ENCODE results near the gene CLDN3.

Gene CLDN3

DNA sequence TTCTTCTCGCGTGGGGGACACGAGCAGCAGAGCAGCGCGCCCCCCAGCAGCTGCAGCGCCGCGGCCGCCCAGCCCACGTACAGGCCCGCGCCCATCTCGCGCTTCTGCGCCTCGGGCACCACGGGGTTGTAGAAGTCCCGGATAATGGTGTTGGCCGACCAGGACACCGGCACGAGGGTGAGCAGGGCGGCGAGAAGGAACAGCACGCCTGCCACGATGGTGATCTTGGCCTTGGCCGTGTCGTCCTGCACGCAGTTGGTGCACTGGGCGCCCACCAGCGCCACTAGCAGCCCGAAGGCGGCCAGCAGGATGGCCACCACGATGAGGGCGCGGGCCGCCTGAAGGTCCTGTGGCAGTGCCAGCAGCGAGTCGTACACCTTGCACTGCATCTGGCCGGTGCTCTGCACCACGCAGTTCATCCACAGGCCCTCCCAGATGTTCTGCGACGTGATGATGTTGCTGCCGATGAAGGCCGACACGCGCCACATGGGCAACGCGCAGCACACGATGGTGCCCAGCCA lies 529 bp downstream of the CLDN3 start:
- DNase-seq = no peak

DNA sequence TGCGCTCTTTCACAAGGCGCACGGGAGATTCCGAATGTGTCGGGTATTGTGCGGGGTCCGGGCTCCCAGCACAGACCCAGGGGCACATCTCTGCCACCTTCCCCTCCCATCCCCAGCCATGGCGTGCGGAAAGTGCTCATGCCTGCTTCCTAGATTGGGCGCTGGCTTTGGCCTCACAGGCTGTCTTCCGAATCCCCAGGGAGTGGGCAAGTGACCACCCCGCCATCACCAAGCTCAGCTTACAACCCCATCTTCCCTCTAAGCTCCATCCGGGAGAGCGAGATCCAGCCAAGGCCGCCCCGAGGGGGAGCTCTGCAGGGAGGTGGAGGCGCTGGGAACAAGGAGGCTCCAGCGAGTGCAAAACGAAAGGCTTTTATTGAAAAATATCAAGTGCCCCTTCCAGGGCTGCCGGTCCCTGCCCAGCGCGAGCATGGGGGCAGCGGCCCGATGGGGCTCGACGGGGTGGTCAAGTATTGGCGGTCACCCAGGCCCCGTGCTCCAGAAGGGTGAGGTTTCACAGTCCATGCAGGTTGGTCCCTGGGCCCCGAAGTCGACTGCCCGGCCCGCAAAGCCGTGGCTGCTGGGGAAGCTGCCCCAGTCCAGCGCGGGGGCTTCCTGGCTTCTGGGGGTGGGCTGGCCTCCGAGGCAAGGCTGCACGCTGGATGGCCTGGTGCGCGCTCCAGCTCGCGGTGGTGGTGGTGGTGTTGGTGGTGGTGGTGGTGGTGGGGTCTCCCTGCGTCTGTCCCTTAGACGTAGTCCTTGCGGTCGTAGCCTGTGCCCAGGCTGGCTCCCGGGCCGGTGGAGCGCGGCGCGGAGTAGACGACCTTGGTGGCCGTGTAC lies 1.2 kb downstream of the CLDN3 start:
- no peak for DNase-seq

DNA sequence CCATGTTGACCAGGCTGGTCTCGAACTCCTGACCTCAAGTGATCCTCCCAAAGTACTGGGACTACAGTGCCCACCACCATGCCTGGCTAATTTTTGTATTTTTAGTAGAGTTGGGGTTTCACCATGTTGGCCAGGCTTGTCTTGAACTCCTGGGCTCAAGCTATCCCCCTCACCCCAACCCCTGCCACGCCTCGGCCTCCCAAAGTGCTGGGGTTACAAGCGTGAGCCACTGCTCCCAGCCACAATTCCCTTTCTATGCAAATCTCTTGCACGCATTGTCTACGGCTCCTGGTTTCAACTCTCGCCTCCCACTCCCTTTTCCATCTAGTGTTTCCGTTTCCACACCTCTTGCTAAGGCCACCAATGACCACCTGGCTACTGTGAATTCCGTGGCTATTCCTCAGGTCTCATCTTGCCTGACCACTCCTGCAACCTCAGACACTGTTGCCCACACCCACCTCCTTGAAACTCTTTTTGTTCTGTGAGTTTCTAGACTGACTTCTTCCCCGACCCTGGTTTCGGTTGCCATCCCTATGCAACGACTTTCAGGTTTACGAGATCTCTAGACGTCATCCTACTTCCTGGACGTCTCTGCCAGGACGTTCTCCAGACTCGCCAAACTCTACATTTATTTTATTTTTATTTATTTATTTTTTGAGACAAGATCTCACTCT lies 3.4 kb downstream of the CLDN3 start:
- no peak for DNase-seq

DNA sequence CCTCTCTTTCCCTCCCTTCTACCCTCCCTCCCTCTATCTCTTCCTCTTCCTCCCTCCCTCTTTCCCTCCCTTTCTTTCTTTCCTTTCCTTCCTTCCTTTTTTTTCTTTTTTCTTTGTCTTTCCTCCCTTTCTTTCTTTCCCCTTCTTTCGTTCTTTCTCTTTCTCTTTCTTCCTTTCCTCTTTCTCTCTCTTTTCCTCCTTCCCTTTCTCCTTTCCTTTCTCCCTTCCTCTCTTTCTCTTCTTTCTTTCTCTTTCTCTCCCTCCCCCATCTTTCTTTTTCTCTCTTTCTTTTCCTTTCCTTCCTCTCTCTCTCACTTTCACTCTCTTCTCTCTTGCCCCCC lies 7.4 kb downstream of the CLDN3 start:
- no peak for DNase-seq

DNA sequence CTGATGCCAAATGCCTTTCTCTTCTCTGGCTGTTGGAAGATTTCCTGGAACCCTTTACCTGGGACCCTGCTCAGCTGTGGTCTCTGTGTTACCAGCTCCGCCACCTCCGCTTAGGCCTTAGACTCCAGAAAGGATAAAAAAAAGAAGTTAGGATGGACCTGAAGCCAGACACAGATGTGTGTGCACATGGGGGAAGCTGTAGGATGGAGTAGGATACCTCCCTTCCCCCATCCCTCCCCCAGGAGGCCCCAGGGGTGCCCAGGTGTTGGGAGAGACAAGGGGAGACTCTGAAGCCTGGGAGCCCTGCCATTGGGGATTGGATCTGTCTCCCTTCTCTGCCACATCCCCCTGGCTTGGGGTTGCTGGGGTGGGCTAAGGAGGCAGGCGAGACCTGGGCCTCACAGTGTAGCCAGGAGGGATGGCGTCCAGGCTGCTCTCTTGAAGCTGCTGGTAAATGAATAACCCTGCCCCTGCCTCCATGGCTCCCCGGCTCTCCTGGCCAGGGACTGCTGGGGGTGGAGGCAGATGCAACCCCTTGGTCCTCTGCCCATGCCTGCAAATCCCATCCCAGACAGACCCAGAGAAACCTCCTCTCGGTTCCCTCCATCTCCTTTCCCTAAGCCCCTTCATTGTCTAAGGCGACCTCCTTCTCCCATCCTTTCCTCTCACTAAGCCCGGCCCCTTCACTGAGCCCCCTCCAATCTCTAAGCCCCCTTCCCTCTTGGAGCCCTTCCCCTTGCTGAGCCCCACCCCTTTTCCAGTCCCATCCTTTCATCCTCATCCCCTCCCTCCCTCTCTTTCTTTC lies 8.0 kb downstream of the CLDN3 start:
- DNase-seq = no peak

DNA sequence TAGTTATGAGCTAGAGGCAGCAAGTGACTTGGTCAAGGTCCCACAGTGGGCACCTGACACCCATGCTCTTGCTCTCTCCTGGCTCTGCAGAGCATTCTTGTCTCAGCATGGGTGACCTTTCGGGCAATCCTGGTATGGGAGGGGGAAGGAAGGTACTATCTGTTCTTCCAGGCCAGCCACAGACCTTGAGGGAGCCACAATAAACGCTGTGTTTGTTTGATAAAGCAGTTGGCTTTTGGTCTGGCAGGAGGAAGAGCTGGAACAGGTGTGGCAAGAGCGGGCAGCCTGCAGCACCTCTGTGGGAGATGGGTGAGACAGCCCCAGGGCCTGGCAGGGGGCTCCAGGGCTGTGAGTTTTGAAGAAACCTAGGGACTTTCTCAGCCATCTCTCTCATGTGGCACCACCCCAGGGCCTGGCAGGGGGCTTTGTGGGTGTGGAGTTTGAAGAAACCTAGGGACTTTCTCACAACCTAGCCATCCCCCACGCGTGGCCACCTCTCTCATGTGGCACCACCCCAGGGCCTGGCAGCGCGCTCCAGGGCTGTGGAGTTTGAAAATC lies 11.4 kb downstream of the CLDN3 start:
- DNase-seq = no peak

DNA sequence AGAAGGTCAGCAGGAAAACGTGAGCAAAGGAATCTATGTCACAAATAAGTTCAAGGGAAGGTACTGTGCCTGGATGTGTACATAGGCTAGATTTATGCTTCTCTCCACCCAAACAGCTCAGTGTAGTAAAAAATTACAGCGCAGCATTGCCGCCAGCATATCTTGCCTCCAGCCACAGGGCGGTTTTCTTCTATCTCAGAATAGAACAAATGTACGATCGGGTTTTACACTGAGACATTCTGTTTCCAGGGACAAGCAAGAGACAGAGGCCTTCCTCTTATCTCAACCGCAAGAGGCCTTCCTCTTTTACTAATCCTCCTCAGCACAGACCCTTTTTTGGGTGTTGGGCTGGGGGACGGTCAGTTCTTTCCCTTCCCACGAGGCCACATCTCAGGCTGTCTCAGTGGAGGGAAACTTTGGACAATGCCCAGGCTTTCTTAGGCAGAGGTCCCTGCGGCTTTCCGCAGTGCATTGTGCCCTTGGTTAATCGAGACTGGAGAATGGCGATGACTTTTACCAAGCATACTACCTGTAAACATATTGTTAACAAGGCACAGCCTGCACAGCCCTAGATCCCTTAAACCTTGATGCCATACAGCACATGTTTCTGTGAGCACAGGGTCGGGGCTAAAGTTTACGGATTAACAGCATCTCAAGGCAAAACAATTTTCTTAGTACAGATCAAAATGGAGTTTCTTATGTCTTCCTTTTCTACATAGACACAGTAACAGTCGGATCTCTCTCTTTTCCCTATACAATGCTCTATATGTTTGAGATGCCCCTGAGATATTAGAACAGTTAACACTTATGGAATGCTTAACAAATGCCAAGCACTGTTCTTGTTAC lies 19.9 kb downstream of the CLDN3 start:
- no peak for DNase-seq

DNA sequence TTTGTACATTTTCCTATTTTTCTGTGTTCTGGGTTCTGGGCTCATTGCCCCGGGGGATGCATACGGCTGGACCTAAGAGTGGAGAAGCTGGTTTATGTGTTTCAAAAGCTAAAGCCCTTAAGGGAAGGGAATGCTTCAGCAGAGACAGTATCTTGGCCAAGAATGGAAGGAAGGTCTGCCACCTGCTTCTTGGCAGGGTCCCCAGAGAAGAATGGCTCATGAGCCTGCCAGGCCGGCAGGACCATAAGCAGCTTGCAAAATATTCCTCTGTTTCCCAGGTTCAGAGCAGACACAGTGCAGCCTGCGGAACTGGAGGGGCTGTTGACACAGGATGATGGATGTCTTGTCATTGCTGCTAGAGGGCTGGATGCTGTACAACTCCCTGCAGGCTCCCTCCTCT lies 23.7 kb downstream of the CLDN3 start:
- no peak for DNase-seq

DNA sequence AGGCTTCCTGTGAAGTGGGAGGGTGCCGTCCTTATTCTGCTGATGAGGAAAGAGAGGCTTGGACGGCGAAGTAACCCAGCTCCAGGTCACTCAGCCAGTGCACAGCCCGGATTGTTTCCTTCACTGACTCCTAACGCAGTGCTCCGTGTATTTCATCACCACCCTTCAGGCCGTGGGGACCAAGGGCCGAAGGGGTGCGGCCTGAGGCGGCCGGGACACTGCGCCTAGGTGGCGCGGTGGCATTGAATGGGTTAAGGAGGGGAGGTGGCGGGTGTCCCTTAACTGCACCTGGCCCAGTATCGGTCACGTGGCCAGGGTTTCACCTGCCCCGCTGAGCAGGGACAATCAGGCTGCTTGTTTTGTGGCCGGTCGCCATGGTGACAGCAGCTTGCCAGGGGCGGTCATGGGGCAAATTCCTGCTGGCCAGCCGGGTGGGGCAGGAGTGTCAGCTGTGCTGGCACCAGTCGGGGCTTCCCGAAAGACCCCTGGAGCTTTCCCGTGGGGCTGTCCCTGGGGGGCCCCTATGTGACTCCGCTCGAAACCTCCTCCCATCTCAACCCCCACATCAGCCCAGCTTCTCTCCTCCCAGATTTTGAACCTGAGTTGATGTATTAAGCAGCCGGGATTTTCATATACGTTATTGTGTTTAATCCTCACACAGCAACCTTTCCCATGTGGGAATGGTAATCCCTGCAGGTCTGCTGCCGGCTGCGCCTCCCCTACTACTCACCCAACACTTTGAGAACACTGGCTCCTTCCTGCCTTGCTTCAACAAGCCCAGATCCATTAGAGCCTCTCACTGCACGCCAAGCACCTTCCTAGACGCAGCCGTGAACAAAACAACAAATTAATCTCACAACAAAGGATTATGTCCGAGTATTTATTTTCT lies 27.1 kb downstream of the CLDN3 start:
- DNase-seq = no peak

DNA sequence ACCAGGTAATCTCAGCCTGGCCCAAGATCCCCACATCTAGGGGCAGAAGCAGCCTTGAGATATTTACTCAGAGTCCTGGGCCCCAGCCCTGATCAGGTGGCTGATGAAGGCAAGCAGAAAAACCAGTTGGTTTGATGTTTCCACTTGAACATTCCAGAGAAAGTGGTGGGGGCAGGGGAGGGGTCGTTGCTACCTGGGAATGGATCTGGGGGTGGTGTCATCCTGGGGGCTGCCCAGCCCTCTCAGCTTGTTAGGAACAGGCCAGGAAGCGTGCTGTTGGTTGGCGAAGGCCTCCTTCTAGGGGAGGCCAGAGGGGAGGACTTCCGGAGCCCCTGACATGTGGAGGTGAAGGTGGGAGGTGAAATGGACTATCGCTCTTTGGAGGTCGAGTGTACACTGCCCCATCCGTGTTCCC lies 27.7 kb downstream of the CLDN3 start:
- DNase-seq = no peak

DNA sequence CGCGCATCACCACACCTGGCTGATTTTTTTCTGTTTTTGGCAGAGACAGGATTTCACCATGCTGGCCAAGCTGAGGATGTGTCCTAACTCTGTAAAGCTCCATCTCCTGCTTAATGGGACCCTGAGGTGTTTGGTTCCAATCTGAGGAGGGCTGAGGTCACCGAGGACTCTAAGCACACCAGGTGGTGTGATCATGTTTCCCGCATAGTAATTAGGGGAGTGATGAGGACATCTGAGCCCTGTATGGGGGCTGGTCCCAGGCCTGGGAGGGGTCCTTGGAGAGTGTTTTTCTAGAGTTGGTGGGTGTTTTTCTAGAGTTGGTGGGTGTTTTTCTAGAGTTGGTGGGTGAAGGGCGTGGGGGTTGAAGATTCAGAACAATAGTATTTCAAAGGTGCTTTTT lies 28.5 kb downstream of the CLDN3 start:
- no peak for DNase-seq

DNA sequence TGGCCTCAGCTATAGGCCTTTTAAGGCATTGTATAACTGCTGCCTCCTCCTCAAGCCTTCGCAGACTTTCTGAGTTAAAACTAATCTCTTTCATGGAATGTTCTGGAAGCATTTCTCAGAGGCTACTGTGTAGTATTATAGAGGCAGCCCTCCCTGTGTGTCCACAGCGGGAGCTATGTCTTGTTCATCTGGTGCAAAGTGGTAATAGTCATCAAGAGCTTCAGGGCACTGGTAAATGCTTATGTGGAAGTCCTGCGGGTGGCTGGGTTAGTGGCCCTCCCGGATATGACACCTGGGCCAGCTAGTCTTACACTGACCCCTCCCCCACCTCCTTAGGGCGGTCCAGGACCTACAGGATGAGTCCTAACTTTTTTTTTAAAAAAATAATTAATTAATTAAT lies 29.3 kb downstream of the CLDN3 start:
- no peak for DNase-seq

DNA sequence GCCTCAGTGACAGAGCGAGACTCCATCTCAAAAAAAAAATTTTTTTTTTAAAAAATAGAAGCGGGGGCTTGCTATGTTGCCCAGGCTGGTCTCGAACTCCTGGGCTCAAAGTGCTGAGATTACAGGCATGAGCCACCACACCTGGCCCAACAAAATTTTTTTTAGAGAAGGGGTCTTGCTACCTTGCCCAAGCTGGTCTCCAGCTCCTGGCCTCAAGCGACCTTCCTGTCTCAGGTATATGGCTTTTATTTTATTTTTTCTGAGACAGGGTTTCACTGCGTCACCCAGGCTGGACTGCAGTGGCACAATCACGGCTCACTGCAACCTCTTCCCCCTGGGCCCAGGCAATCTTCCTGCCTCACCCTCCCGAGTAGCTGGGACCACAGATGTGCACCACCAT lies 29.9 kb downstream of the CLDN3 start:
- no peak for DNase-seq

DNA sequence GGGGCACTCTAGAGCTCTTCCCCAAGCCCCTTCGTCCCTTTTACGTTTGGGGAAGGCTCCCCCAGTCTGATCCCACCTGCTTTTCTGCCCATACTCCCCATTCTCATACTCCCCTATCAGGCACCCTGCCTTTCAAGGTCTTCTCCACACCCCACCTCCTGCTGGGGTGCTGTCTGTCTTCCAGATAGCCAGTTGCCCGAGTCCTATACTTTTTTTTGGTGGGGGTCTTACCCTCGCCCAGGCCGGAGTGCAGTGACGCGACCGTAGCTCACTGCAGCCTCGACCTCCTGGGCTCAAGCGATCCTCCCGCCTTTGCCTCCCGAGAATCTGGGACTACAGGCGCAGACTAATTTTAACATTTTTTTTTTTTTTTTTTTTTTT lies 30.7 kb downstream of the CLDN3 start:
- DNase-seq = no peak

DNA sequence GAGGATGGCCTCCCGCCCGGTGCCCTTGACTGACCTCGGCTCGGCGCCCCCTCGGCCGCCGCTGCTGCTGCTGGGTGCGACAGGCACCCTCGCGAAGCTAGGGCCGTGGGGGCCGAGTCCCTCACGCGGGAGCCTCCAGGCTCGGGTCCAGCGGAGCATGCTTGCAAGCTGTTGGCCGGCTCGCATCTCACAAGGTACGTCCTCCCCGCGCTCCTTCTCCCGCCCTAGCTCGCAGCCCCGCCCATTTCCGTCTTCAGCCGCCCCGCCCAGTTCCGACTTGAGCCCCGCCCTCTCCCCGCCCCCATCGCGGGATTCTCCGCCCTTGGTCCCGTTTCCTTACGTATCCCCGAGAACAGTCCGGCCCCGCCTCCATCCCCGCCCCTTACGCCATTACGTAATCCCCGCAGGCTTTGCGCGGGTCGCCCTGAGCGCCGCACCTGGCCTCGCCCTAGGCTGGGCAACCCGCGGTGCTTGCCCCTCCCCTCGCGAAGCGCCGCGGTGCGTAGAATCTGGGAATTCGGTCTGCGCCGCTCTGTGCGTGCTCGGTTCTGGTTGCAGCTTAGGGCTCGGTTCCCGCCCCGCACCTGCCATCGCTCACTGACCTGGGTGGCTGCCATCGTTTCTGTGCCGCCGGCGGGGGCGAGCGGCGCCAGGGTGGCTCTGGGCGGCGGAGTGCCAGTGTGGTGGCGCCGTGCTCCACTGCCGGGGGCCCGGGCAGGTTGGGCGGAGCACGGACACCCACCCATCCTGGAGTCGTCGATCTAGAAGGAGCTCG lies 31.3 kb downstream of the CLDN3 start, which contains the start of gene ABHD11:
Gene ABHD11 (minus strand): TSS at position 191 of the 775 bp plus-strand sequence. CDS start 32 bp downstream, at position 159.
- peak; percentile 99 to 100 for DNase-seq

DNA sequence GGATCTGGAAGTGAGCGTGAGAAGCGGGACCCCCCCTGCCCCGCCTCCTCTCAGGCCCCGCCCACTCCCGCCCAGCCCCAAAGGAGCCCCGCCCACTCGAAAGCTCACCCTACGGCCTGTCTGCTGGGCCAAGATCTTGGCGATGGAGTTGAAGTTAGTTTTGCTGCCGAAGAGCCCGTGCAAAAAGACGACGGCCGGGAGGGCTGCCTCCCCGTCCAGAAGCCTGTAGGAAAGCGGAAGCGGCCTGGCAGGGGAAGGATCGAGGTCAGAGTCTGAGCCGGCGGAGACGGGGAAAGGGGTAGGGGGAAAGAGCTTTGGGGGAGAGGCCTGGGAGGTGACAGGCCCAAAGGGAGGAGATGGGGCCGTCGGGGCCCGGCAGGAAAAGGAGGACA lies 31.9 kb downstream of the CLDN3 start:
- peak; percentile 77 for DNase-seq

DNA sequence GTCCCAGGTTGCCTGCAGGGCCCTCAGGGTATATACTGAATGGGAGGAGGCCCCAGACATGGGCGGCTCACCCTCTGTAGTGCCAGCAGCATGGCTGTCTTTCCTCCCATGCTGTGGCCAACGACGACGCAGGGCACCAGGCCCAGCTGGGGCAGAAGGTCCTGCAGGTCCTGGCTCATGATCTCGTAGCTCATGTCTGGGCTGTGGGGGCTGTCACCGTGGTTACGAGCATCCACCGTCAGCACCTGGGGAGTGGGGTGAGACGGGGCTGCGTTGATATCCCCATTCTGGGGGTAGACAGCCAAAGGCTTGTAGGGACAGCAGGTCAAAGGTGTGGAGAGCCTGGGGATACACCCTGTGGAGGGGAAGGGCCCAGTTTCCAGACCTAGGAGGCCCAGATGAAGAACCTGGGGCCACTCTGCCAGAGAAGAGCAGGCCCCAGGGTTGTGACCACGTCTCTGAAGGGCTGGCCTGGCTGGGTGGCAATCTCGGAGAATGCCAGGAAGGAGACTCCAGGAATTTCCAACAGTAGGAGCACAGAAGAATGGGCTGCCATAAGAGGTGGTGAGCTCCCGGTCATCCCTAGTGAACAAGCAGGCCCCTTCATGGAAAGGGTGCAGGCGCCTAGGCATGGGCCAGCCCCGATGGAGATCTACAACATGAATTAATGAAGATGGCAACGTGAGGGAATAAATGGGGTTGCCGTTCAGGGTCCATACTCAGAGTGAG lies 32.4 kb downstream of the CLDN3 start:
- DNase-seq = no peak

DNA sequence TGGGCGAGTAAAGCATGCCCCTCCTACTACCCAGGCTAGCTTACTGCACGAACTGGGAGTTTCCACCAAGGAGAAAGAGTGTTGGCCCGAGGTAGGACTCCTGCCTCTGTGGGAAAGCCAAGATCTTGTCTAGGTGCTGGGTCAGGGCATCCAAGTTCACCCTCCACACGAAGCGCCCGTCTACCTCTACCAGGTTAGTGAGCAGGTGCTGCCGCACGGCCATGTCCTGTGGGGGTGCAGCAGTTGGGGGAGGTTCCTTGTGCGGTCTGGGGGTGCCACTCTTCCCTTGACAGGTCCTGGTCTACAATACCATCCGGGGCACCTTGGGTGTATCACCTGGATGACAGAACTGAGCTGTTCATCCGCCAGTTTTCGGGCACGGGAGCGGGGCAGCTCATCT lies 33.2 kb downstream of the CLDN3 start:
- no peak for DNase-seq

DNA sequence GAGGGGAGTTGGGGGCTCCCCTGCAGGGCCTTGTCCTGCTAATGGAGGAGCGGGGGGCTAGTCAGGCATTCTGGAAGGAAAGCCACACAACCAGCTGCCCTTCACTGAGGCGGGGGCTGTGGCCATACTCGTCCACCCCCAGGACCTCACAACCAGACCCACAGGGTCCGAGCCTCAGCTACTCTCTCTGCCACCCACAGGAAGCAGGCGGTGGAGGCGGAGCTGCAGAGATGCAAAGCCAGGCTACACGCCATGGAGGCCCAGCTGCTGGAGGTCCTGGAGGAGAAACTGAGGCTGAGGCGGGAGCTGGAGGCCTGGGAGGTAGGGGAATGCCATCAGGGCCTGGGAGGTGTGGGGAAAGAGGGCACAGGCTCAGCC lies 34.6 kb downstream of the CLDN3 start:
- DNase-seq = no peak
